ENCODE measurements around the gene KIR2DL3.
"Not testable (repeated sequence)": the region's sequence is repeated elsewhere in the genome, so short reads cannot be mapped to it uniquely, and the experiment has no call there.

DNA sequence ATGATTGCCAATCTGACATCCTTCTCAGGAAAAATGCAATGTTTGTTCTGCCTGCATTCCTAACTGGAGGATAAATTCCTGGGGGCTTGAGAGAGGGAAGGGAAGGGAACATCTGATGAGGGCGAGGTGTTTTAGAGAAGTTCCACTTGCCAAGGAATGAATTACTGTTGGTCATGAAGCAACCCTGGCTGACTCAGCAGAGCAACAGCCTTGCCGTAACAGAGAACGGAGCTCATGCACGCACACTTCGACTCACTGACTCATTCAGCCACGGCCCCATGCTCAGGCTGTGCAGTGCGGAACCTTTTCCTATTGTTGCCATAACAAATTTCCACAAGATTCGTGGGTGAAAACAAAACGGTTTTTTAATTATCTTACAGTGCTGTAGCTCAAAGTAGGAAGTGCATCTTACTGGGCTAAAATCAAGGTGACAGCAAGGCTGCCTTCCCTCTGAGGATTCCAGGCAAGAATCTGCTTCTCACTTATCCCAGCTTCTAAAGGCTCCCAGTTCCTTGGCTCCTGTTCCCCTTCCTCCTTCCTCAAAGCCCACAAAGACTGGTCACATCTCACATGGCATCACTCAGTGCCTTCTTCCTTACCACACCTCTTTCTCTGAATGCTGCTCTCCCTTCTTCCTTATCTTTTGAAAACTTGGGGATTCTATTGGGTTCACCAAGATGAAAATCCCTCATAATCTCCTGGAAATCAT is 9.5 kb downstream of the KIR2DL3 start:
- not testable (repeated sequence) for TF ChIP-seq YY1 (IDR thresholded peaks at IDR 0.05; ENCODE audit: insufficient read depth, insufficient read length); SUZ12 (IDR thresholded peaks at IDR 0.05; ENCODE audit: extremely low read depth, insufficient read depth, insufficient read length); ZNF274 (IDR thresholded peaks at IDR 0.05; ENCODE audit: low read depth, low read length)
